Femur (tissue), 1 donor: Measurements from ENCODE around the gene TM9SF4.
"Not testable (repeated sequence)": the region's sequence is repeated elsewhere in the genome, so short reads cannot be mapped to it uniquely, and the experiment has no call there.

Experiments
- DNase-seq: peaks from one replicate; pipeline ENCODE4 v3.0.0-alpha.2; 2017

Gene TM9SF4

DNA sequence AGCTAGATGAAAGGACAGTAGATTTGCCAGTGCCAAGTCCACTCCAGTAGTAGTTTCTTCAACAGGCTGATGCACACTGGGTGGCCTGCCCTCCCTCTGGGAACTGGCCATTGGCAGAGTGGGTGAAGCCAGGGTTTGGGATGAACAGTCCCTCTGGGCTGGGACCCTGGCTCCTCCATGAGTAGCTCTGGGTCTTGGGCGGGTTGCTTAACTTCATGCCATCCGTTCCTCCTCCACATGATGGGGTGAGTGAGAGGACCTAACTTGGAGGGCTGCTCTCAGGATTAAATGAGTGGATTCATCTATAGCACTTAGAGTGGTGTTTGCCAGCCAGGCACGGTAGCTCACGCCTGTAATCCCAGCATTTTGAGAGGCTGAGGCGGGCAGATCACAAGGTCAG, 50.8 kb downstream of the TM9SF4 start:
- no peak for DNase-seq

GRCh38 chr20:32162351-32162750, 52.8 kb downstream of the TM9SF4 start:
- DNase-seq, result no peak

GRCh38 chr20:32163951-32164350, 54.4 kb downstream of the TM9SF4 start:
- DNase-seq, result no peak

DNA sequence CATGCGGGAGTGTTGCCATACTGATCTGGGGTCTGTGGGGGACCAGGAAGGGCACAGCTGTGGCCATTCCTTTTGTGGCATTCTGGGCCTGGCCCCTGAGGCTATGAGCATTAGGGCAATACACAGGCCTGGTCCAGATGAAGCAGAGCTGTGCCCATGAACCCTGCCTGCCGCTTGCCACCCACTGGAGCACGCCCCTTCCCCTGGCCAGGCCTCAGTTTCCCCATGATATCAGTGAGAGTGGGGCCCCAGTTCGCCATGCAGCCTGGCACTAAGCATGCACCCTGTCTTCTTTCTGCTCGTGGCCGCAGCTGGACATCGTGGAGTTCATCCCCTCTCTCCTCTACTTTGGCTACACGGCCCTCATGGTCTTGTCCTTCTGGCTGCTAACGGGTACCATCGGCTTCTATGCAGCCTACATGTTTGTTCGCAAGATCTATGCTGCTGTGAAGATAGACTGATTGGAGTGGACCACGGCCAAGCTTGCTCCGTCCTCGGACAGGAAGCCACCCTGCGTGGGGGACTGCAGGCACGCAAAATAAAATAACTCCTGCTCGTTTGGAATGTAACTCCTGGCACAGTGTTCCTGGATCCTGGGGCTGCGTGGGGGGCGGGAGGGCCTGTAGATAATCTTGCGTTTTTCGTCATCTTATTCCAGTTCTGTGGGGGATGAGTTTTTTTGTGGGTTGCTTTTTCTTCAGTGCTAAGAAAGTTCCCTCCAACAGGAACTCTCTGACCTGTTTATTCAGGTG, 55.6 kb downstream of the TM9SF4 start:
- DNase-seq, result no peak

DNA sequence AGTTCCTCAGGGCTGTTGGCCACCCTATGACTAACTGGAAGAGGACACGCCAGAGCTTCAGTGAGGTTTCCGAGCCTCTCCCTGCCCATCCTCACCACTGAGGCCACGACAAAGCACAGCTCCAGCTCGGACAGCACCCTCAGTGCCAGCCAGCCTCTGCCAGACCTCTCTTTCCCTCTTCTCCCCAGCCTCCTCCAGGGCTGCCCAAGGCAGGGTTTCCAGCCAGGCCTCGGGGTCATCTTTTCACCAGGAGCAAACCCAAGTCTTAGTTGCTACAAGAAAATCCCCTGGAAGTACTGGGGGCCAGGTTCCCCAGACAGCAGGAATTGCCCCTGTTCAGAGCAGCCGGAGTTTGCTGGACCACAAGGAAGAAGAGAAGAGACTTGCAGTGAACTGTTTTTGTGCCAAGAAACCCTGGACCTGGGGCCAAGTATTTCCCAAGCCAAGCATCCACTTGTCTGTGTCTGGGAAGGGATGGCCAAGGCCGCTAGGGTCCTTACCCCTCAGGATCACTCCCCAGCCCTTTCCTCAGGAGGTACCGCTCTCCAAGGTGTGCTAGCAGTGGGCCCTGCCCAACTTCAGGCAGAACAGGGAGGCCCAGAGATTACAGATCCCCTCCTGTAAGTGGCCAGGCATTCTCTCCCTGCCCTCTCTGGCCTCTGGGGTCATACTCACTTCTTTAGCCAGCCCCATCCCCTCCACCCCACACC, 56.5 kb downstream of the TM9SF4 start:
- DNase-seq, result no peak

- DNase-seq, result no peak
These were observed 58.0 kb downstream of the TM9SF4 start for GRCh38 chr20:32167552-32167951.

- DNase-seq, result no peak
These were observed 58.8 kb downstream of the TM9SF4 start for GRCh38 chr20:32168184-32168910.

DNA sequence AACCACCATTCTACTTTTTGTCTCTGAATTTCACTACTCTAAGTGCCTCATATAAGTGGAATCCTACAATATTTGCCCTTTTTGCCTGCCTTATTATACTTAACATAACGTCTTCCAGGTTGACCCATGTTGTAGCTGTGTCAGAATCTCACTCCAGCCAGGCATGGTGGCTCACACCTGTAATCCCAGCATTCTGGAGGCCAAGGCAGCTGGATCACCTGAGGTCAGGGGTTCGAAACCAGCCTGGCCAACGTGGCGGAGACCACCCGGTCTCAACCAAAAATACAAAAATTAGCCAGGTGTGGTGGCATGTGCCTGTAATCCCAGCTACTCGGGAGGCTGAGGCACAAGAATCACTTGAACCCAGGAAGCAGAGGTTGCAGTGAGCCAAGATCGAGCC, 68.2 kb downstream of the TM9SF4 start:
- DNase-seq, result not testable (repeated sequence)

DNA sequence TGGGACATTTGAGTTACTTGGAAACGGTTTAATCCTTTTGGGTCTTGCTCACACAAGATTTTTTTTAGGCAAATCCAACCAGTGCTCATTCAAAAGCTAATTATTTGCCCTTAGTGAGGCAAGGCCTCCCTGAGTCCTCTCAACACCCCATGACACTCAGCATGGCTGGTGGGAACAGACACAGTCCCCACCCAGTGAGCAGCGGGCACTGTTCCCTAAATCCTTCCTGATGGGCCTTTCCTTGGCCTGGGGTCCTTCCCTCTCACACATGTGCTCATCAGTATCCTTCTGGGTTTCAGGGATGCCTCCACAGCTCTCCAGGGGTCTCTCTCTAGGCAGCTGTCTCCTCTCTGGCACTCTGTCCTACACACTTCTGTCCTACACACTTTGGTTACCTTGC, 70.0 kb downstream of the TM9SF4 start:
- no peak for DNase-seq

- no peak for DNase-seq
These were observed 70.4 kb downstream of the TM9SF4 start for GRCh38 chr20:32179934-32180333.

GRCh38 chr20:32181606-32182005, 72.1 kb downstream of the TM9SF4 start:
- no peak for DNase-seq

- DNase-seq, result no peak
These were observed 74.6 kb downstream of the TM9SF4 start for GRCh38 chr20:32183947-32184635.

- DNase-seq, result no peak
These were observed 75.6 kb downstream of the TM9SF4 start for GRCh38 chr20:32184961-32185603.

DNA sequence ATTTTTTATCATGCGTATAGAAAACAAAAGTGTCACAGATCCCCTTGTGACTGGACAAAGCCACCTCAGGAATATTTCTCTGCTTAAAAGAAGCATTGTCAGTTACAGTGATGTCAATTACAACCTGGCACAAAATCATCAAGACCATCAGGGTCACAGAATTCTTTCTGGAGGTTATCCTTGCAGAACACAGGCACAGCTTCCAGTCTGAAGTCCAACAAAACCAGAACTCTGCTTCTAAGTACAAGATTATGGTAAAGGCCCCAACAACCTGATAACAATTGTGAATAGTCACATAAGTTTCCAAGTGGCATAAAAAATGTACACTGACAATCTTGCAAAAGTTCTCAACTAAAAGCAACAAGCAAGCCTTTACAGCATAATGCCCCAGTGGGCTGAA, 77.0 kb downstream of the TM9SF4 start:
- no peak for DNase-seq

DNA sequence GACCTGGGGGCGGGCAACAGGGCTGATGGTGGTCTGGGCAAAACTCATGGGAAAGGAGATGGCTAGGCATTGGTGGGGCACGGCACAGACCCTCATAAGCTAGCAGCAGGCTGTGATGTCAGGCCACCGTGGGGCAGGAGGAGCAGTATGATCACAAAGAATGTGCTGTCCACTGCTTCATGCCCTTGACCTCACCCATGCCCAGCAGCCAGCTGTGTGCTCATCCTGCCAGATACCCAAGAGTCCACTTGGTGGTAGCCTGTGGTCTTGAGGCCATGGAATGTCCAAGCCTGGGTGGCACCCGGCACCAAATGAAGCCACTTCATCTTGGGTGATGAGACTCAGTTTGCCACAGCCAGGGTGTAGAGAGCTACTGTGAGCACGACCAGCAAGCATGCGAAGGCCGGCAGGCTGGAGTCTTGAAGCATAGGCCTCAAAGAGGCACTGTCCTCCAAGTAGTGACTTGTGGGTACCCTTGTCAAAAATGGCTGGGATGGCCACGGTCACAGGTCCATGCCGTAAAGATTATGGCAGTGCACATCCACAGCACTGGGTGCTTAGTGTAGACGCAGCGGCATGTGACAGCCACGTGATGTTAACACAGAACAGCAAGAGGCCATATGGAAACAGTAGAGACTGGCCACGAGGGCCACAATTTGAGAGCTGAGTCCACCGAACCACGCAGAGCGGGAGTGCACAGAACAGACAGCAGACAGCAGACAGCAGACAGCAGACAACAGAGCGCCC, 79.0 kb downstream of the TM9SF4 start:
- DNase-seq, result no peak

DNA sequence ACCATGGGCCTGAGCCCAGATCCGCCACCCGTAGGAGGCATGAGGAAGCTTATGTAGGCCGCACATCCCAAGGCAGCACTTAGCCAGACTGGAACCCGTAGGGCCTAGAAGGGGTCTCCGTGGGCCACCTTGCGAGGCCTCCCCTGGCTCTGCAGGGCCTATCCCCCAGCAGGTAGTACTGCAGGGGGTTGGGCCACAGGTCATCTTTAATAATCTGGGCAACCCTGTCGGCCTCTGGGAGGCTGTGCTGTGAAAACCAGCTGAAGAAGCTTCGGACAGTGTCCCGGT, 79.6 kb downstream of the TM9SF4 start:
- no peak for DNase-seq

DNA sequence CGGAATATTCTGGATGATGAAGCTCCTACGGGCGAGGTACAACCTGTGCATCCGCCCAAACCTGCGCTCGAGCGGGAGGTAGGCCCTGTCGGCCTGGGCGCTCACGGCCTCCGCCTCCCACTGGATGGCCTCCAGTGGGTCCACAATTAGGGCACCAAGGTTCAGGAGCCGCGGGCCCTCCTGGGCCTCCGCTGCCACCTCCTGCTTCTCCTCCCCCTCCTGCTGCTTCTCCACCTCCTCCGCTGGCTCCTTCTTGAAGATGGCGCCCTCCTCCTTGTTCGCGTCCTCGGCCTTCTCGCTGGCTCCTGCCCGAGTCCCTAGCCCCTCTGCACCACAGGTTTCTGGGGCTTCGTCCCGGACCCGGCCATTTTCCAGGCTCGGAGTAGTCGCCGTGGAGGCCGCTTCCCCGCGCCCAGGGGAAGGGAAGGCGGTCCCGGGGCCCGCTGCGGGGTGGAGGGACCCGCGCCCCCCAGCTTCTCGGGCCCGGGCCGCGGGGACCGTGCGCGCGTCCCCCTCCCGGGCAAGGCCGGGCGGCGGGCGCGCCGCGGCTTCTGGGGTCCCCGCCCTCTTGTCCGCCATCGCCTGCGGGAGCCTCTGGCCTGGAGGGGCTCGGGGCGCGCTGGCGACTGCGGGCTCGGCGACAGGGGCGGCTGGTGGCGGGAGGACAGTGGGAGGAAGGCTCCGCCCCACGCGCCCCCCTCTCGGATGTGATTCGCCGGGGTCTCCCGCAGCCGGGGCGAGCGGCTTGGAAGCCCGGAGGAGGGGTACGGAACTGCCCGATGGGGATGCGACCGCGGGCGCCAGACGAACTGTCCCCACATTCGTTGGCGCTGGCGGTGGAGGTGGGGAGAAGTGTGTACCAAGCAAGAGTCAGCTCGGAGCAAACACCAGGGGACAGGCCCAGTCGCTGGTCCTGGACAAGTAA, 80.4 kb downstream of the TM9SF4 start:
- peak; percentile 72 for DNase-seq

GRCh38 chr20:32190616-32191415, 81.3 kb downstream of the TM9SF4 start:
- no peak for DNase-seq

DNA sequence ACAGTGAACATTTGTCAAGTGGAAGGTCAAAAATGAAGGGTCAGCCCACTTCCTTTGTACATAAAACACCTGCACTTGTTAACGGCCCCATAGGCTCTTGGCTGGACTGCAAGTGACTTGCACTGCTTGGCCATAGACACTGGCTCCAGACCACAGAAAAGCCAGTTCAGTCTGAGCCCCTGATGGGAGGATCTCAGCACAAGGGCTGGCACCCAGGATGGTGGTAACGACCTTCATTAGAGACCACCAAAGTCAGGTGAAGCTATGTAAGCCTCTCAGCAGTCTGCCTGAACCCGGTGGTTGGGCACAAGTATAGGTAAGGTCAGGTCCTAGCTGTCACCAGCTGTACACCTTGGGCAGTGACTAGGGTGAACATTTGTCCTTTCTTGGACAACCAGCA, 81.9 kb downstream of the TM9SF4 start:
- no peak for DNase-seq

- no peak for DNase-seq
These were observed 82.4 kb downstream of the TM9SF4 start for GRCh38 chr20:32191873-32192272.
